Suprapubic skin (tissue), 4 donors: ENCODE data around the gene NAA38. TPM values are rescaled to one million over a fixed set of nuclear protein-coding genes. Genes with fewer than 3 reads are reported as not detected.

Source experiments
- DNase-seq, 2 donors: peaks; one replicate each; pipeline ENCODE4 v3.0.0-alpha.2; 2019; ENCODE audit warnings: low spot score in 2 of 2
- H3K27ac ChIP-seq: fragments of 200-600 bp; sonication (generic); one replicate; pipeline ENCODE4 v1.5.1; 2019
- H3K27me3 ChIP-seq: fragments of 200-600 bp; sonication (generic); one replicate; pipeline ENCODE4 v1.5.1; 2019
- H3K36me3 ChIP-seq: fragments of 200-600 bp; sonication (generic); one replicate; pipeline ENCODE4 v1.5.1; 2019
- H3K4me1 ChIP-seq: fragments of 200-600 bp; sonication (generic); one replicate; pipeline ENCODE4 v1.5.1; 2019
- H3K4me3 ChIP-seq: fragments of 200-600 bp; sonication (generic); one replicate; pipeline ENCODE4 v1.5.1; 2019; ENCODE audit warnings: mild to moderate bottlenecking
- H3K9me3 ChIP-seq: fragments of 200-600 bp; sonication (generic); one replicate; pipeline ENCODE4 v1.5.1; 2019
- EP300 ChIP-seq: sonication (generic); formaldehyde crosslinking; IDR thresholded peaks from one replicate; pipeline ENCODE4 v1.6.1; 2017; ENCODE audit warnings: antibody characterized with exemption
- POLR2A ChIP-seq, 2 donors: fragments of 450-650 bp; IDR thresholded peaks; one replicate each; pipeline ENCODE4 v1.6.1; 2017; ENCODE audit warnings: antibody characterized with exemption in 2 of 2, mild to moderate bottlenecking in 2 of 2, moderate library complexity in 2 of 2
- POLR2AphosphoS5 ChIP-seq, 3 donors: sonication (generic); formaldehyde crosslinking; IDR thresholded peaks; one replicate each; pipeline ENCODE4 v1.6.1; 2017; ENCODE audit warnings: antibody characterized with exemption in 3 of 3
- WGBS: methylation state at CpG from one replicate; pipeline ENCODE4 v1.1.5; 2018; 5-methylcytosine and 5-hydroxymethylcytosine counted together
- total RNA-seq, 4 donors: library from RNA; depleted of rRNA; stranded (reverse); fragments of >200 nt; gene quantifications; one replicate each; pipeline ENCODE4 v1.1.0, GENCODE V29; 2016
- TF ChIP-seq, protein P1 (sequence below), 2 donors: fragments of 200-600 bp in 1 of 2; fragments of 450-650 bp in 1 of 2; sonication (generic) in 1 of 2; IDR thresholded peaks; one replicate each; pipeline ENCODE4 v1.5.1; 2016 to 2019; ENCODE audit warnings: antibody characterized with exemption in 2 of 2, mild to moderate bottlenecking in 1 of 2, moderate library complexity in 1 of 2

NAA38 gene, protein sequence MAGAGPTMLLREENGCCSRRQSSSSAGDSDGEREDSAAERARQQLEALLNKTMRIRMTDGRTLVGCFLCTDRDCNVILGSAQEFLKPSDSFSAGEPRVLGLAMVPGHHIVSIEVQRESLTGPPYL
- 10 to 100 TPM; 46.2 to 90.6 (median 47.6) TPM for total RNA-seq

DNA sequence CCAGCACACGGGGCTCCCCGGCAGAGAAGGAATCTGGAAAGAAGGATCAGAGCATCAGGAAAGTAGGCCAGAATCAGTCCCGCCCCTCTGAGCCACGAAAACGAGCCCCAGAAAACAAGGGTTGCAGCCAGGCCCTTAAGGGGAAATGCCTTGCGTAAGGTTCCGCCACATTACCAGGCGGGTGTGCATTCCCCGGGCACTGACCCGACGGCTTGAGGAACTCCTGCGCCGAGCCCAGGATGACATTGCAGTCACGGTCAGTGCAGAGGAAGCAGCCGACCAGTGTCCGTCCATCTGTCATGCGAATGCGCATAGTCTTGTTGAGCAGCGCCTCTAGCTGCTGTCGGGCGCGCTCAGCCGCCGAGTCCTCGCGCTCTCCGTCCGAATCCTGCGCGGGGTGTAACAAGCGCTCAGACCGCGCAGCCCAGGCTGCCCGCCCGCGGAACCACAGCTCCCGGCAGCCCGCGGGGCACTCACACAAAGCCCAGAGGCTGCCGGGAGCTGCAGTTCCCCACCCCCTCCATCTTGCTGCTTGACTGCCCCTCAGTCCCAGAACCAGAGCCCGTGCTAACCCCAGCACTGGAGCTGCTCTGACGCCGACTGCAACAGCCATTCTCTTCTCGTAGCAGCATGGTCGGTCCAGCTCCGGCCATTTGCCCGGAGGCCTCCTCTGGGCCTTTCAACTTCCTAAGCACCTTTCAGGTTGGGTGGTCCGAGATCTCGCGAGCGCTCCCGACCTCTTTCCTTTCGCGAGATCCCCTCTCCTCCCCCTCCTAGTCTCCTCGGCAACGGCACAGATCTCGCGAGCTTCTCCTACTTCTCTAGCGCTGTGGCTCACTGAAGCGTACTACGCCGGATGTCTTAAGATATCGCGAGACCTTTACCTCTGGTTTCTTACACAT is at the start of gene NAA38:
Gene NAA38 (minus strand): TSS at position 749 of the 902 bp plus-strand sequence. CDS start 96 bp downstream, at position 653.
- WGBS: under 1% methylated on average over 48 of the region's 64 CpGs
- H3K4me1 ChIP-seq: peaks cover 47% of the 10 kb centered on the region
- no peaks in the 10 kb centered on the region for H3K27me3 ChIP-seq
- peak within 1 kb of the TSS; percentile 71 for H3K4me3 ChIP-seq
- H3K9me3 ChIP-seq: no peaks in the 10 kb centered on the region
- peak in 2 of 3 donors; percentile 65 to 69 for TF ChIP-seq POLR2AphosphoS5 (IDR thresholded peaks at IDR 0.05)
- TF ChIP-seq, protein P1, sequence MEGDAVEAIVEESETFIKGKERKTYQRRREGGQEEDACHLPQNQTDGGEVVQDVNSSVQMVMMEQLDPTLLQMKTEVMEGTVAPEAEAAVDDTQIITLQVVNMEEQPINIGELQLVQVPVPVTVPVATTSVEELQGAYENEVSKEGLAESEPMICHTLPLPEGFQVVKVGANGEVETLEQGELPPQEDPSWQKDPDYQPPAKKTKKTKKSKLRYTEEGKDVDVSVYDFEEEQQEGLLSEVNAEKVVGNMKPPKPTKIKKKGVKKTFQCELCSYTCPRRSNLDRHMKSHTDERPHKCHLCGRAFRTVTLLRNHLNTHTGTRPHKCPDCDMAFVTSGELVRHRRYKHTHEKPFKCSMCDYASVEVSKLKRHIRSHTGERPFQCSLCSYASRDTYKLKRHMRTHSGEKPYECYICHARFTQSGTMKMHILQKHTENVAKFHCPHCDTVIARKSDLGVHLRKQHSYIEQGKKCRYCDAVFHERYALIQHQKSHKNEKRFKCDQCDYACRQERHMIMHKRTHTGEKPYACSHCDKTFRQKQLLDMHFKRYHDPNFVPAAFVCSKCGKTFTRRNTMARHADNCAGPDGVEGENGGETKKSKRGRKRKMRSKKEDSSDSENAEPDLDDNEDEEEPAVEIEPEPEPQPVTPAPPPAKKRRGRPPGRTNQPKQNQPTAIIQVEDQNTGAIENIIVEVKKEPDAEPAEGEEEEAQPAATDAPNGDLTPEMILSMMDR (IDR thresholded peaks at IDR 0.05): peak in 1 of 2 donors; percentile 51
- peak in 1 of 2 donors; percentile 26 for TF ChIP-seq POLR2A (IDR thresholded peaks at IDR 0.05)
- TF ChIP-seq EP300: no peak
- peaks cover 16% of the 10 kb centered on the region for H3K36me3 ChIP-seq
- peak within 1 kb of the TSS; percentile 93 for H3K27ac ChIP-seq
- DNase-seq: peak; percentile 98 to 99

DNA sequence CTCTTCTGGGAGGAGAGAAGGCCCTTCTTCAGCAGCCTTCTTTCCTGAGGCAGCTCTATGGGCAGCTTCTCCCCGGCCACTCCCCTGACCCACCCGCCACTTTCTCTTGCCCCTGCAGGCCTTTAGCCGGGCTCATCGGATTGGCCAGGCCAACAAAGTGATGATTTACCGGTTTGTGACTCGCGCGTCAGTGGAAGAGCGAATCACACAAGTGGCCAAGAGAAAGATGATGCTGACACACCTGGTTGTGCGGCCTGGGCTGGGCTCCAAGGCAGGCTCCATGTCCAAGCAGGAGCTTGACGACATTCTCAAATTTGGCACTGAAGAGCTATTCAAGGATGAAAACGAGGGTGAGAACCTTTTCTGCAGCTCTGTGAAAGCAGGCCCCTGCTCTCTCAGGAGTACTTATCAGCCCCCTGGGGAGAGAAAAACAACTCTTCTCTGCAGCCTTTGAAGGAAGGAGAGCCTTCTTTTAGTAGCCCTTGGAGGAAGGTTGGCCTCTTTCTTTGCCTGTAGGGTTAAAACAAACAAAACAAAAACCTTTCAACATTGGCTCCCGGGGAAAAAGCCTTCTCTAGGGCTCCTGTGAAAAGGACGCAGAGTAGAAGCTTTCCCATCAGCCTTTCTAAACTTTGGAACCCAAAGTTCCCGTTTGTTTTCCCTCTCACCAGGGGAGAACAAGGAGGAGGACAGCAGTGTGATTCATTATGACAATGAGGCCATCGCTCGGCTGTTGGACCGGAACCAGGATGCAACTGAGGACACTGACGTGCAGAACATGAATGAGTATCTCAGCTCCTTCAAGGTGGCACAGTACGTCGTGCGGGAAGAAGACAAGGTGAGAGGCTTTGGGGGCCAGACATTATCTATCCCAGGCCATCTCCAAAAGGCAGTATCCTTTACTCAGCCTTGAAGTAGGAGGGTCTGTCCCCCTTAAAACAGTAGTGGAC is 46.1 kb upstream of the NAA38 start:
- peak in 1 of 2 donors; percentile 36 for DNase-seq
- Histone ChIP-seq H3K9me3 (no peaks in the 10 kb centered on the region), H3K4me1 (no peaks in the 10 kb centered on the region), H3K4me3 (no peak overlapping the region), H3K36me3 (peaks cover 98% of the 10 kb centered on the region), H3K27me3 (no peaks in the 10 kb centered on the region), H3K27ac (no peak overlapping the region)
- 78% methylated on average over 22 of the region's 22 CpGs for WGBS
- TF ChIP-seq EP300 (no peak), POLR2A (IDR thresholded peaks at IDR 0.05) (no peak), POLR2AphosphoS5 (IDR thresholded peaks at IDR 0.05) (no peak)
- TF ChIP-seq, protein P1 (IDR thresholded peaks at IDR 0.05): no peak

DNA sequence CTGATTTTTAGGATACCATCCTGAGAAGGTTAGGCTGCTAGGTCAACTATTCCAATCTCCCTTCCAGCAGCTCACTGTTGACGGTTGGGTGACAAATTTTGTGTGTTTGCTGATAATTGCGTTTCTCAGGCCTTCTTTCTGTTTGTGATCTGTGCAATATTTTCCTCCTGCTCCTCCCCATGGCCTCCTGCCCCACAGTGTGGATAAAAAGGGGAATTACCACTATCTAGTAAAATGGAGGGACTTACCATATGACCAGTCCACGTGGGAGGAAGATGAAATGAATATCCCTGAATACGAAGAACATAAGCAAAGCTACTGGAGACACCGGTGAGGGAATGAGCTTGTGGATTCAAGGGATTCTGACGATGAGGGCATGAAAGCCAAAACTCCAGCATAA is 40.4 kb upstream of the NAA38 start:
- WGBS: 43% methylated on average over 6 of the region's 6 CpGs
- H3K4me1 ChIP-seq: peaks cover 4% of the 10 kb centered on the region
- TF ChIP-seq POLR2AphosphoS5 (IDR thresholded peaks at IDR 0.05): no peak
- TF ChIP-seq, protein P1 (IDR thresholded peaks at IDR 0.05): peak in 1 of 2 donors; percentile 42
- TF ChIP-seq POLR2A (IDR thresholded peaks at IDR 0.05): no peak
- TF ChIP-seq EP300: no peak
- H3K27ac ChIP-seq: no peak overlapping the region
- H3K27me3 ChIP-seq: no peaks in the 10 kb centered on the region
- H3K36me3 ChIP-seq: peaks cover 89% of the 10 kb centered on the region
- no peak overlapping the region for H3K4me3 ChIP-seq
- no peaks in the 10 kb centered on the region for H3K9me3 ChIP-seq
- no peak for DNase-seq

DNA sequence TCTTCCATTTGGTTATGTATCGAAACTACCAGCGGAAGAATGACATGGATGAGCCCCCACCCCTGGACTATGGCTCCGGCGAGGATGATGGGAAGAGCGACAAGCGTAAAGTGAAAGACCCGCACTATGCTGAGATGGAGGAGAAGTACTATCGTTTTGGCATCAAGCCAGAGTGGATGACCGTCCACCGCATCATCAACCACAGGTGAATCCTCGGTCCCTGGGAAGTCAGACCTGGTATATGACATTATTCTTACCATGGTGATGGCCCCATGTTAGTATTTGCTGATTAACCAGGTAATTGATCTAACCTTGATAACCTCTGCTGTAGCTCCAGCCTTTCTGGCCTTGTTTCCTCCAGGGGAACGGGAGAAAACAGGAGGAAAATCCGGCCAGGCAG is 39.7 kb upstream of the NAA38 start:
- Histone ChIP-seq H3K27me3 (no peaks in the 10 kb centered on the region), H3K36me3 (peaks cover 83% of the 10 kb centered on the region), H3K9me3 (no peaks in the 10 kb centered on the region), H3K4me3 (no peak overlapping the region), H3K4me1 (peaks cover 4% of the 10 kb centered on the region), H3K27ac (no peak overlapping the region)
- DNase-seq: no peak
- 90% methylated on average over 13 of the region's 13 CpGs for WGBS
- TF ChIP-seq, protein P1 (IDR thresholded peaks at IDR 0.05): no peak
- TF ChIP-seq POLR2A (IDR thresholded peaks at IDR 0.05) (no peak), POLR2AphosphoS5 (IDR thresholded peaks at IDR 0.05) (no peak), EP300 (no peak)
